Measurements from ENCODE around the gene SEMA7A. TPM values are rescaled to one million over a fixed set of nuclear protein-coding genes. Genes with fewer than 3 reads are reported as not detected.

SEMA7A gene
- total RNA-seq, 1 donor from 2014 or later, result 178 TPM

GRCh38 chr15:74415966-74416916 lies 17.5 kb downstream of the SEMA7A start:
- Mint-ChIP-seq H3K27ac (peak overlapping the region; percentile 71), H3K27me3 (no peaks in the 10 kb centered on the region), H3K36me3 (ENCODE audit: low read depth) (peaks cover 90% of the 10 kb centered on the region), H3K9me3 (no peaks in the 10 kb centered on the region), H3K4me3 (no peak overlapping the region), H3K4me1 (peaks cover 60% of the 10 kb centered on the region)
- intact Hi-C loops (cut with micrococcal nuclease), result no loop called here
- DNase-seq (no peak), ATAC-seq (ENCODE audit: low read depth) (no peak)
- TF ChIP-seq CTCF (IDR thresholded peaks at IDR 0.05), result no peak
- POLR2A ChIA-PET, result interaction anchor here (1.5 kb wide), 1 partner anchor 11 kb away, joined by 3 read pairs; no protein-coding TSS in a partner anchor
- CTCF ChIA-PET, result no interaction called here

DNA sequence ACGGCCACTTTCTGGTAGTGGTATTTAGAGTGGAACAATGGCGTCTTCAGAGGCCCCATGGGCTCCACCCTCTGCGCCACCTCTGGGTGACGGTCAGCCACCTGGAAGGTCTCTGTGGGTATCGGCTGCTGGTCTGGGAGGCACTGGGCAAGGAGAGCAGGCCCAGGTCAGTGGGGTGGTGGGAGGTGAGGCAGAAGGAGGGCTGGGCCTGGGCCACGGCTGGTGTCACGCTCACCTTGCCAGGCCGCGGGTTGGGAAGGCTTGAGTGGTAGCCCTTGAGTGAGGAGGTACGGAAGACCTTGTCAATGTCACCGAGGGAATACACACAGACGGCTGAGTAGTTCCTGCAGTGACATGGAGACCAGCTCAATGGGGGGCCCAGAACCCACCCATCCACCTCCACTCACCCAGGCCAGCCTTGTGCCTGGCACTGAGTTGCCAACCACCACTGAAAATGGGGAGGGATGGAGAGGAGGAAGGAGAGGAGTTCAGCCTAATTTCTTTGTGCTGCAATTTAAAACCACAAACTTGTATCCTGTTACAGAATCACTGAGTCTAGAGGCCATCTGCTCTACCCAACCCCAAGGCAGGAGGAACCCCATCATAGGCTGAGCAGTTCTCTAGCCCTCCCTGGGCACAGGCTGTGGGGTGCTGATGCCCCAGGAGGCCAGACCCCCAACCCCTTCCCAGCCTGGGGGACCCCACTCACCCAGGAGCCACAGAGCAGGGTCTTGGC lies 19.0 kb downstream of the SEMA7A start:
- no peak overlapping the region for H3K4me3 Mint-ChIP-seq
- ATAC-seq (ENCODE audit: low read depth), result no peak
- H3K9me3 Mint-ChIP-seq, result no peaks in the 10 kb centered on the region
- CTCF ChIA-PET, result no interaction called here
- no peaks in the 10 kb centered on the region for H3K27me3 Mint-ChIP-seq
- H3K36me3 Mint-ChIP-seq (ENCODE audit: low read depth), result peaks cover 94% of the 10 kb centered on the region
- no peak for DNase-seq
- peaks cover 47% of the 10 kb centered on the region for H3K4me1 Mint-ChIP-seq
- POLR2A ChIA-PET, result no interaction called here
- no peak for TF ChIP-seq CTCF (IDR thresholded peaks at IDR 0.05)
- no peak overlapping the region for H3K27ac Mint-ChIP-seq
- intact Hi-C loops (cut with micrococcal nuclease), result no loop called here

DNA sequence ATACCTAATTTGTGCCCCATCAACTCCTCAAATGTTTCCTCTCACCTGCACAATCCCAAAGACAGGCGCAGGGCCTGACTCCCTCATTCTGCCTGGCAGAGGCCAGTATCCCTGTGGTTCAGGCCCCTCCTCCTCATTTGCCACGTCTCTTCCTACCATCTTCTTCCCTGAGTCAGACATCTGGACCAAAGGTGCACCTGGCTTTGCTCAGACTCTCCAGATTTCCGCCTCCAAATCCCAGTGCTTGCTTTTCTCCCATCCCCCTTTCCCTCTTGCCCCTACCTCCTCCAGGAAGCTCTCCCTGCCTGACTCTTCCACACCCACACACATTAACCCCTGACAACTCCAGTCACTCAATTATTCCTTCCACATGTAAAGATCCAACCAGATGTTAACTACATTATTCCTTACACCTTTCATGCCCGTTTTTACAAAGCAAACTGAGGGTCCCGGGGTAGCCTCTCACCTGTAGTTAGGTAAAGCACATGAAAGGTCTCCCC lies 19.6 kb downstream of the SEMA7A start:
- no peak for DNase-seq
- peak overlapping the region; percentile 53 for H3K27ac Mint-ChIP-seq
- intact Hi-C loops (cut with micrococcal nuclease), result no loop called here
- ChIA-PET POLR2A (interaction anchor here (1.2 kb wide), 1 partner anchor 18 kb away, joined by 3 read pairs; no protein-coding TSS in a partner anchor), CTCF (no interaction called here)
- peaks cover 91% of the 10 kb centered on the region for H3K36me3 Mint-ChIP-seq (ENCODE audit: low read depth)
- H3K27me3 Mint-ChIP-seq, result no peaks in the 10 kb centered on the region
- no peaks in the 10 kb centered on the region for H3K9me3 Mint-ChIP-seq
- H3K4me3 Mint-ChIP-seq, result no peak overlapping the region
- TF ChIP-seq CTCF (IDR thresholded peaks at IDR 0.05), result no peak
- H3K4me1 Mint-ChIP-seq, result peaks cover 42% of the 10 kb centered on the region
- no peak for ATAC-seq (ENCODE audit: low read depth)

DNA sequence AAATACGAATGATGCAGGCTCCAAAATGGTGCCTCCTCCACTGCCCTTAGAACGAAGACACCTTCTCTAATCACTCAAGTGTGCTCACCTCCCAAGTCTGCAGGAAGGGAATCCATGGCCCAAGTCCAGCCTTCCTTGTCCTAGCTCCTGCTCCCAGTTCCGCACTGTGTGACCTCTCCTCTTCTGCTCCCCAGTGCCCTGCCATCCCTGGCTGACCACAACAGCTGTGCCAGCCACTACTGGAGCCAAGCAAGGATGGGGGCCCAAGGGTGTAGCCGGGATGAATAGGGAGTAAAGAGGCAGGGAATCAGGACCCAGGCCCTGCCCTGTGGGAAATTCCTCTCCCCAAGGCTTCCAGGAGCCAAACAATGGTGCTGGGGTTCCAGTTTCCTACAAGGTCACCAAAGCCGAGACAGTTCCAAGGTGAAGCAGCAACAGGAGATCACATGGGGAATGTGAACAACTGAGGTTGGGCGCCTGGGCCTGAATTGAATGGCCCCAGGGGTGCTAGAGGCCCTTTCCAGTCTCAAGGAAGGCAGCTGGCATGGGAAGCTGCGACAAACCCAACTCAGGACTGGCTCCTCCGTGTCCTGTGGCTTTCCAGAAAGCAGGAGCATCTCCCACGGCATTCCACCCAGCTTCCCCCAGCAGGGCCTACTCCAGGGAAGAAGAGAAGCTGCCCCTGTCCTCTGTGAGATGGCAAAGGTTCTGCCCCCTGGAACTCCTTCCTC lies 20.2 kb downstream of the SEMA7A start:
- intact Hi-C loops (cut with micrococcal nuclease), result no loop called here
- no peaks in the 10 kb centered on the region for H3K27me3 Mint-ChIP-seq
- ChIA-PET POLR2A (interaction anchor here (1.2 kb wide), 1 partner anchor 17 kb away, joined by 3 read pairs; no protein-coding TSS in a partner anchor), CTCF (interaction anchor here (1.9 kb wide), 1 partner anchor 30 kb away, joined by 5 read pairs; no protein-coding TSS in a partner anchor)
- TF ChIP-seq CTCF (IDR thresholded peaks at IDR 0.05), result no peak
- H3K27ac Mint-ChIP-seq, result no peak overlapping the region
- ATAC-seq (ENCODE audit: low read depth) (no peak), DNase-seq (no peak)
- peaks cover 45% of the 10 kb centered on the region for H3K4me1 Mint-ChIP-seq
- H3K9me3 Mint-ChIP-seq, result no peaks in the 10 kb centered on the region
- no peak overlapping the region for H3K4me3 Mint-ChIP-seq
- H3K36me3 Mint-ChIP-seq (ENCODE audit: low read depth), result peaks cover 88% of the 10 kb centered on the region

Data from activated B cell treated with CpG ODN at 0.5 μM for 24 hours (primary cell).